ENCODE data around the gene ZNF385D.

Gene ZNF385D

GRCh38 chr3:21585216-21585740 lies 165.7 kb downstream of the ZNF385D start:
- no peak for DNase-seq

- no peak for DNase-seq
Measured at GRCh38 chr3:21573291-21573690, 177.7 kb downstream of the ZNF385D start.

DNA sequence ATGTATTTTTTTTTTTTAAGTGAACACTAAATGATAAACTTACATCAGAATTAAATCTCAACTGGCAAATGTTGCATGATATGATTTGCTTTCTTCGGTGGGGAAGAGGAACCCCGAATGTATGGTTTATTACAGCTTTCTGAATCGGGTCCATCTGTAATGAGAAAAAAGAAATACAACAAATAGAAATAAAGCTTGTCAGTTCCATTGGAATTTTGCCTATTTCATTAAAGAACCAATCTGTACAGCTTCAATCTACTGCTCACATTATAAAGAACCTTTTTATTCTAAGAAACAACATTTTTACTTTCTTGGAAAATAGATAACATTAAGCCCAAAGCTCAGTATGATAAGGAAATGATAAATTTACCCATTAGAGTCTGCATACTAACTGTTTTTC lies 186.5 kb downstream of the ZNF385D start:
- no peak for DNase-seq

DNA sequence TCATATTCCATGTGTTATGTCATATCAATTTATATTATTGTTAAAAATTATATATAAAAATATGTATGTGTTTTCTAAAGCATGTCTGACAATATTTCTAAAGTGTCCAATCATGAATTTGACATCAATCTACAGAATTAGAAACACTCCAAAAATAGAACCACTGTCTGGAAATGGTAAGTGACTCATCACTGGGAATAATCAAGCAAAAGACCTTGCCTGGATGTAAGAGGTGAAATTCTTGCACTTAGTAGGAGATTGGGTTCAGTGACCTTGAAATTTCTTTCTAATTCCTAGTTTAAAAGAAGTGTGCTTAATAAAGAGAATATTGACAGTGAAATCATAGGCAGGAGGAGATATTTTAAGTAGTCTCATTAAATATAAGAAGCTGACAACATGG lies 188.8 kb downstream of the ZNF385D start:
- DNase-seq: no peak

DNA sequence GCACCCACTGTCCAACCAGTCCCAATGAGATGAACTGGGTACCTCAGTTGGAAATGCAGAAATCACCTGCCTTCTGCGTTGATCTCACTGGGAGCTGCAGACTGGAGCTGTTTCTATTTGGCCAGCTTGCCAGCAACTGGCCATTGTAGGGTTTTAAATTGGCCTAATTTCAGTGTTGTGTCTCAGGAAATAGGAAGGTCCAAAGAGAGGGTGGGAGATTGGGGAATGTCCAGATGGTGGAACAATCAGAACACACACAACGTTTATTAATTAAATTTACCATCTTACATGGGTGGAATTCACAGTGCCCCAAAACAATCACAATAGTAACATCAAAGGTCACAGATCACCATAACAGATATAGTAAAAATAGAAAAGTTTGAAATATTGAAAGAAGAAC lies 189.5 kb downstream of the ZNF385D start:
- no peak for DNase-seq

GRCh38 chr3:21551019-21551418 lies 200.0 kb downstream of the ZNF385D start:
- DNase-seq: no peak

GRCh38 chr3:21544076-21544462 lies 206.9 kb downstream of the ZNF385D start:
- no peak for DNase-seq

GRCh38 chr3:21543380-21544075 lies 207.5 kb downstream of the ZNF385D start:
- DNase-seq: no peak

- DNase-seq: no peak
Measured at GRCh38 chr3:21542656-21543379, 208.2 kb downstream of the ZNF385D start.

DNA sequence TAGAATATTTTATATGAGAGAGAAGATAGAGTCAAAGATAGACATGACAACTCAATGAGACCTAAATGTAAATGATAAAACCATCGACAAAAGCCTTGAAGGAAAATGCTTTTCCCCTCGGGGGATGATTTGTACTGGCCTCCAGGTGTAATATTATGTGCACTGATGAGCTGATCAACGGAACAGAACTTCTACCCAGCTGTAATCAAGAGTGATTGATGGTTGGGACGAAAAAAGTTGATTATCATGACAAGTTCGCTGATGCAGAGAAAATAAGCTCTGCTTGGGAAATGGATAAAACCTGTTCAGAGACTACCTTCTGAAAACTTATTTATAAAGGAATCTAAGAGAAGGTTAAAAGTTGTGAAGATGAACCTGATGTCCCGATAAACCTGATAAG lies 210.7 kb downstream of the ZNF385D start:
- DNase-seq: no peak

- no peak for DNase-seq
Measured at GRCh38 chr3:21534462-21534861, 216.5 kb downstream of the ZNF385D start.

DNA sequence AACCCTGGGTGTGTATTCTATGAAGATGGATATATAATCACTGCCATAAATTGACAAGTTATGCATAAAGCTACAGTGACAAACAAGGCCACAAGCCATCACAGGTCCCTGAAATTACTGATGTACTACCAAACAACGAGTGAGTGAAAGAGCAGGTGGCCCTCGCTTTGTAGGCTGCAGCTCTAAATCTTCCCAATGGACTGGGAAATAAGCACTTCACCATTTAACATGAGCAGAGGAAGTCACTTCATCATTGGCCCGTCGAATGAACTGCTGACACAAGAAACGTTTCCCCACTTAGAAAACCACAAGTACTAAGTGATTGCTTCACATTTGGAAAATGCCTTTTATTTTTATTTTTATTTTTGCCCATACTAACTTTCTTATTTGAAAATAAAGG lies 218.0 kb downstream of the ZNF385D start:
- no peak for DNase-seq

DNA sequence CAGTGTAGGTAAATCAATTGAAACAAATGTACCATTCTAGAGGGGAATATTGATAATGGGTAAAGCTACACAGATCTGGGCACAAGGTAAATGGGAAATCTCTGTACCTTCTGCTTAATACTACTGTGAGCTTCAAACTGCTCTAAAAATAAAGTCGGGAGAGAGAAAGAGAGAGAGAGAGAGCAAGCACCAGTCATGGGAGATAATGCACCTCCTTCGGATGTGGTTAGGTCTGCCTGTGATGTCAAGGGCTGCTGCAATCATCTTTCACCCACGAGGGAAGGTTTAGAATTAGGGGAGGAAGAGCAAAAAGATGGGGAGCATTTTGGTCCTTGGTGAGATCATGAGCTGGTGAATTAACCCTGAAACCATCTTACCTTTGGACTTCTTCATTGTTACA lies 219.1 kb downstream of the ZNF385D start:
- no peak for DNase-seq

DNA sequence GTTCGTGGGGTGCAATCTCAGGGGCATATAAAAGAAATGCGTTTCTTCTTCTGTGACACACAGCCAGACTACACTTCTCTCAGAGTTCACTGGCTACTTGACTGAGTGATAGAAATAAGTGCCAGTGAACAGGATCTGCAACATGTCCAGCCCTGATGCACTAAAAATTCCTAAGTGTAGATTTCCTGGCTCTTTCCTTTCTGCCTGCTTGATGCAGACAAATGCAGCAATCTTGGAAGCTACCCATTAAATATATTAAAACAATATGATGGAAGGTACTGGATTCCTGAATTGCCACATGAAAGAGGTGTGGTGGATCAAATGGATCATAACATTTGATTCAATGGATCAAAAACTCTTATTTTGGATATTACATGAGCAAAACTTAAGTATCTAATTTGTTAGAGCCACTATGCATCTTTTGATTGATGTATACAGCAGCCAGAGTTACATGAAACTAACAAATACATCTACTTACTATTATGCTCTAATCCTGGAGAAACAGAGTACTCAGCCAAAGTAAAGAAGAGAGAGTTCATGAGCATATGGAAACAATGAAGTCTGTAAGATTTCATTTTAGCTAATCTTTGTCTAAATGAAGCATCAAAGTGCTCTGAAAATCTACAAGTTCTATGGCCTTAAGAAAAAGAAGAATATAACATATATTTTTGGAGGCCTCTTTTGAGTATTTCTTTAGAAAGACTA lies 222.6 kb downstream of the ZNF385D start:
- no peak for DNase-seq

GRCh38 chr3:21526461-21526860 lies 224.5 kb downstream of the ZNF385D start:
- no peak for DNase-seq

DNA sequence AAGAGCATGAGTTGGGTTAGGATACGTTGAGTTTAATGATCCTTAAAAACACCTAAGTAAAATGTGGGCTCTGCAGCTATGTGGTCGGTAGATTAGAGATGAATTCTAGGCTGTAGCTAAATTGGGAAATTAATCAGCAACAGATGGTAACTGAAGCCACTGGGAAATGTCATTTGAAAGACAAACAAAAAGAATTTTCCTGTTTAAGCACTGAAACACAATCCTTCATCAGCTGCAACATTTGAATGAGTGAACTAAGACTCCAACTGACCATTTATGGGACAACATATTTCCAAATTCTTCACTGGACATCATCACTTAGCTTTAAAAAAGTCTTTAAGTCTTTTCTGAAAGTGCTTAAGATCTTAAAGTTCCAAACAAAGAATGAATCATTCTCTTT lies 226.9 kb downstream of the ZNF385D start:
- no peak for DNase-seq

DNA sequence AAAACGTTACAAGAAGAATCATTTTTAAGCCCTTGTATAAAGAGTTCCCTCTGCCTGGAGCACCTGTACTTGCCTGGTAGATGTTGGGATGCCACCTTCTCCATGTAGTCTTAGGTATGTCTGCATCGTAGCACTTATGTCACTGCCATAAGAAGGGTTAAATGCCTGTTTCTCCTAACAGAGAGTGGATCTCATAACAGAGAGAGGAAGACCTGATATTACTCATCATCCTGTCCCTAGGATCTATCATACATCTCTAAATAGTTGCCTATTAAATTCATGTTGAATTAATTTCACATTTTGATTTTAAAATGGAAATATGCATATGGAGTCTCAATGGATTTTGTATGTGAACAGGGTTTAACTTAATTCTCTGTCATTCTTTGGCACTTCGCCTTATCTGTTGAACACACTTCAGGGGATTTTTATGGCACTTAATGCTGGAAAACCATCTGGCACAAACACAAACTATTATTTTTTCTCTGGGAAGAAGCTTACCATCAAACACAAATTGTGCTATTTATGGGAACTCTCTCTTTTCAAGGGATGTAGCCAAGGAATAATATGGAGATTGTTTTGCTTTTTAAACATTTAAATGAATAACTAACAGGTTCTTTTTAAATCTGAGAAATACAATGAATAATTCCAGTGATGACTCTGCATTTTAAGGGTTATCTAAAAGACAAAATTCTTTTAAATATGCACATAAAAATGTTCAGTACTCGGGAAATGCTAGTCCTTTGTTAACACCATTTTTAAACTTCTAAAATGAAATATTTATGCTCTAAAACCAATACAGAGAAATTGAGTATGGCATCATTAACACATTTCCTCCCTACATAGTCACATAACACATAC lies 230.7 kb downstream of the ZNF385D start:
- DNase-seq: no peak

DNA sequence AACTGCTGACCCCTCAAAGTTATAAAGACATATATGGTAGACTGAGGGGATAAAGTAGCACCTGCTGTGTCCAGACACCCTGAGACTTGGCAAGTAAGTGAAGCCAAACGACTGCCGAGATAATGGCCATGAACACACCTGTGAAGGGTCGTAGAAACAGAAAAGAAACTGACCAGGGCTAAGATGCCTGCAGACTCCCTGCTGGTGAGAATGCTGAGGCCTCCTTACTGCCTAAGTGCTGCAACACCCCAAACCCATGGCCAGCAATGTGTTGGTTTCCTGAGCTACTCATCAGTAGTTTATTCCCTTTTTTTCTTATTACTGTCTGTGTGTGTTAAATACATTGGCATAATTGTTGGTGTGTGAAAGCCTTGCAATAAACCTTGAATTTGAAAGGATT lies 233.8 kb downstream of the ZNF385D start:
- no peak for DNase-seq

DNA sequence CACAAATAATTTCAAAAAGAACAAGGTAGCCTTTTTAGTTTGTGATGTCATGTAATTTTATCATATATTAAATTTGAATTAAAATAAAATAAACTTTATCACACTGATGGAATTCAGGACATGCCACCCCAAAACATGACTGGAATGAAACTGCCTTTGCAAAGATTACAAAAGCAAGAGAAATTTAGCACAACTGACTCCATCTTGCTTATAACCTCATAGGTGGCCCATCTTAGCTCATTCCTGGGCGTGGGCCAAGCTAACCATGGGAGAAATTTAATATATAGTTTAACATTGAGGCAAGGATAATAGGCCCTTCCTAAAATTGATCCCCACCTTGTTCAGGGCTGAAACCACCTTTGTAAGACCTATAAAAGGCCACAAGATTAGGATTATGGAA lies 235.6 kb downstream of the ZNF385D start:
- no peak for DNase-seq

- no peak for DNase-seq
Measured at GRCh38 chr3:21509731-21510470, 241.1 kb downstream of the ZNF385D start.

GRCh38 chr3:21508246-21508645 lies 242.8 kb downstream of the ZNF385D start:
- DNase-seq: no peak

Measured in DMS79 (cell line).